IPS-15b (cell line): ENCODE results near the gene STK39.

Source experiments
- H3K27me3 ChIP-seq: one replicate; pipeline ENCODE4 v1.6.1; 2013; ENCODE audit warnings: low read length; ENCODE audit not compliant: control insufficient read depth, insufficient read depth
- H3K36me3 ChIP-seq: one replicate; pipeline ENCODE4 v1.6.1; 2013; ENCODE audit warnings: low read length; ENCODE audit not compliant: control insufficient read depth, insufficient read depth
- H3K4me1 ChIP-seq: one replicate; pipeline ENCODE4 v1.6.1; 2013; ENCODE audit warnings: mild to moderate bottlenecking, low read length; ENCODE audit not compliant: control insufficient read depth, insufficient read depth
- H3K4me3 ChIP-seq: one replicate; pipeline ENCODE4 v1.5.1; 2013; ENCODE audit warnings: low read depth, low read length
- H3K9ac ChIP-seq: one replicate; pipeline ENCODE4 v1.6.1; 2013; ENCODE audit warnings: low read depth, mild to moderate bottlenecking, low read length
- H3K9me3 ChIP-seq: one replicate; pipeline ENCODE4 v1.6.1; 2013; ENCODE audit warnings: mild to moderate bottlenecking, low read length; ENCODE audit not compliant: control insufficient read depth, insufficient read depth

STK39 gene

GRCh38 chr2:167942366-167943081 is 304.9 kb downstream of the STK39 start:
- no peak overlapping the region for H3K4me3 ChIP-seq
- no peaks in the 10 kb centered on the region for H3K36me3 ChIP-seq
- H3K27me3 ChIP-seq, result no peaks in the 10 kb centered on the region

GRCh38 chr2:167941604-167942003 is 305.8 kb downstream of the STK39 start:
- no peak overlapping the region for H3K9ac ChIP-seq
- peaks cover 7% of the 10 kb centered on the region for H3K4me1 ChIP-seq
- H3K36me3 ChIP-seq, result no peaks in the 10 kb centered on the region
- H3K27me3 ChIP-seq, result no peaks in the 10 kb centered on the region
- no peak overlapping the region for H3K4me3 ChIP-seq
- H3K9me3 ChIP-seq, result no peaks in the 10 kb centered on the region

More at GRCh38 chr2:167942366-167943081, 304.9 kb downstream of the STK39 start:
- peaks cover 10% of the 10 kb centered on the region for H3K4me1 ChIP-seq
- no peaks in the 10 kb centered on the region for H3K9me3 ChIP-seq
- H3K9ac ChIP-seq, result no peak overlapping the region

- H3K9ac ChIP-seq, result no peak overlapping the region
- H3K27me3 ChIP-seq, result no peaks in the 10 kb centered on the region
- H3K9me3 ChIP-seq, result no peaks in the 10 kb centered on the region
Observed at GRCh38 chr2:167940734-167941507, 306.5 kb downstream of the STK39 start.

GRCh38 chr2:167940346-167940725 is 307.1 kb downstream of the STK39 start:
- no peaks in the 10 kb centered on the region for H3K4me1 ChIP-seq
- no peaks in the 10 kb centered on the region for H3K36me3 ChIP-seq
- H3K9me3 ChIP-seq, result no peaks in the 10 kb centered on the region
- H3K27me3 ChIP-seq, result no peaks in the 10 kb centered on the region
- H3K9ac ChIP-seq, result no peak overlapping the region
- no peak overlapping the region for H3K4me3 ChIP-seq

More at GRCh38 chr2:167940734-167941507, 306.5 kb downstream of the STK39 start:
- H3K4me3 ChIP-seq, result no peak overlapping the region
- peaks cover under 1% of the 10 kb centered on the region for H3K4me1 ChIP-seq
- no peaks in the 10 kb centered on the region for H3K36me3 ChIP-seq

GRCh38 chr2:167939514-167940345 is 307.7 kb downstream of the STK39 start:
- H3K9me3 ChIP-seq, result no peaks in the 10 kb centered on the region
- H3K4me1 ChIP-seq, result no peaks in the 10 kb centered on the region
- no peaks in the 10 kb centered on the region for H3K27me3 ChIP-seq
- H3K36me3 ChIP-seq, result no peaks in the 10 kb centered on the region
- H3K9ac ChIP-seq, result no peak overlapping the region
- no peak overlapping the region for H3K4me3 ChIP-seq

- H3K4me3 ChIP-seq, result no peak overlapping the region
Observed at GRCh38 chr2:167937403-167937802, 310.0 kb downstream of the STK39 start.

GRCh38 chr2:167935803-167936110 is 311.6 kb downstream of the STK39 start:
- Histone ChIP-seq H3K27me3 (no peaks in the 10 kb centered on the region), H3K9me3 (no peaks in the 10 kb centered on the region), H3K36me3 (no peaks in the 10 kb centered on the region), H3K4me1 (no peaks in the 10 kb centered on the region), H3K4me3 (no peak overlapping the region), H3K9ac (no peak overlapping the region)

More at GRCh38 chr2:167937403-167937802, 310.0 kb downstream of the STK39 start:
- Histone ChIP-seq H3K9ac (no peak overlapping the region), H3K27me3 (no peaks in the 10 kb centered on the region), H3K4me1 (no peaks in the 10 kb centered on the region), H3K9me3 (no peaks in the 10 kb centered on the region), H3K36me3 (no peaks in the 10 kb centered on the region)

- Histone ChIP-seq H3K4me3 (no peak overlapping the region), H3K4me1 (no peaks in the 10 kb centered on the region), H3K9ac (no peak overlapping the region), H3K9me3 (no peaks in the 10 kb centered on the region), H3K36me3 (no peaks in the 10 kb centered on the region), H3K27me3 (no peaks in the 10 kb centered on the region)
Observed at GRCh38 chr2:167933097-167933814, 314.1 kb downstream of the STK39 start.

- Histone ChIP-seq H3K9ac (no peak overlapping the region), H3K9me3 (no peaks in the 10 kb centered on the region), H3K27me3 (no peaks in the 10 kb centered on the region), H3K4me1 (no peaks in the 10 kb centered on the region), H3K4me3 (no peak overlapping the region), H3K36me3 (no peaks in the 10 kb centered on the region)
Observed at GRCh38 chr2:167932123-167932693, 315.2 kb downstream of the STK39 start.

GRCh38 chr2:167929484-167929883 is 317.9 kb downstream of the STK39 start:
- H3K4me3 ChIP-seq, result no peak overlapping the region
- no peaks in the 10 kb centered on the region for H3K4me1 ChIP-seq
- H3K9ac ChIP-seq, result no peak overlapping the region
- no peaks in the 10 kb centered on the region for H3K9me3 ChIP-seq
- H3K36me3 ChIP-seq, result no peaks in the 10 kb centered on the region
- no peaks in the 10 kb centered on the region for H3K27me3 ChIP-seq

GRCh38 chr2:167928434-167928833 is 319.0 kb downstream of the STK39 start:
- Histone ChIP-seq H3K9ac (no peak overlapping the region), H3K4me1 (no peaks in the 10 kb centered on the region), H3K9me3 (no peaks in the 10 kb centered on the region), H3K4me3 (no peak overlapping the region), H3K36me3 (no peaks in the 10 kb centered on the region), H3K27me3 (no peaks in the 10 kb centered on the region)
